ENCODE measurements around the gene MISFA. TPM values are rescaled to one million over a fixed set of nuclear protein-coding genes. Genes with fewer than 3 reads are reported as not detected.
A peak's percentile ranks its signal among the peaks of the same experiment; 100 is the strongest.
"Not testable (repeated sequence)": the region's sequence is repeated elsewhere in the genome, so short reads cannot be mapped to it uniquely, and the experiment has no call there.

The MISFA gene
- polyA plus RNA-seq, 5 donors = 9.0 to 16.7 (median 12.1) TPM

DNA sequence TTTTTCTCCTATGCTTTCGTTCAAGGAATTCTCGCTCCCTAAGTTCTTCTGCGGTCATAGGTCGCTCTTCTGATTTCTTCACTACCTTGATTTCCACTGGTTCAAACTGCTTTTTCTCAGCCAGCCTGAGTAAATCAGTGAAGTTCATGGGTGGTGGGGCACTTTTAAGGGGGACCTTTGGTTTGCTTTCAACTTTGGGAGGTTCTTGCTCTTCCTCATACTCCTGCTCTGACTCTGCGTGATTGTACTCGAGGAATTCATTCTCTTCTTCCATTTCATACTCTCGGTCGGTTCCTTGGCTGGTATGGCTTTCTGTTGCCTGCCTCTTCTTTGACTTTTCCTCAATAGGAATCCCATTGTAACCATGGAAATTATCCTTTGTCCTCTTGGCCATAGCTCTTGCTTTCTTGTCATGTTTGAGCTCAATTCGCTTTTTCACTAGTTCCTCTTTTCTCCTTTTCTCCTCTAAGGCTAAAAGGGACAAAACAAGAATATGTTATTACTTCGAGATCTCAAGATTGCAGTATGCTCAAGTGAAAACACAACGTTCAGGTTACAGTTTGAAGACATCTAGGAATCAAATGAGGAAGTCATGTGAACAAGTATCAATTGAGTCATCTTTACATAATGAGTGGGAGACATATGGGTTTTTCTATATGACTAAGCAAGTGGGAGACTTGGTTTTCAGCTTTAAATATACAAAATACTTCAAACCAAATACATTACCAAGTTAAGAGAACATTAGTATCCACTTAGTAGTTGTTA lies 16.2 kb downstream of the MISFA start:
- no peak for DNase-seq

DNA sequence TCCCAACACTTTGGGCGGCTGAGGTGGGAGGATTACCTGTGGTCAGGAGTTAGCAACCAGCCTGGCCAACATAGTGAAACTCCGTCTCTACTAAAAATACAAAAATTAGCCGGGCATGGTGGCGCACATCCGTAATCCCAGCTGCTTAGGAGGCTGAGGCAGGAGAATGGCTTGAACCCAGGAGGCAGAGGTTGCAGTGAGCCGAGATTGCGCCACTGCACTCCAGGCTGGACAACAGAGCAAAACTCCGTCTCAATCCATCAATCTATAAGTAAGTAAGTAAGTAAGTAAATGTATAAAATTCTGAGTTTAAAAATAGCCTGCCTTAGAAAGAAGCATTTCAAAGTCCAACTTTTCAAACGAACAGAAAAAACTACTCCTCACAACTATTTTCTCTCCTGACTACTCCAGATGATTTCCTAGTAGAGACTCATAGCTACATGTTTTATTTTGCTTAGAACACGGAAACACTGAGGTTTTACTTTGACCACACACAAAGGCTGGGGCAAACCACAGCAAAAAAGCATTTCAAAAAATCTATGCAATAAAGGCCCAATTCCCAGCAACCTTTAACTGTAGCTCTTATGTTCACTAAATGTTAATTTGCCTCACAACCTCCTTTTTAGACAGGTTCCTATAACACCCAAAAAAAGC lies 18.2 kb downstream of the MISFA start:
- DNase-seq = no peak

DNA sequence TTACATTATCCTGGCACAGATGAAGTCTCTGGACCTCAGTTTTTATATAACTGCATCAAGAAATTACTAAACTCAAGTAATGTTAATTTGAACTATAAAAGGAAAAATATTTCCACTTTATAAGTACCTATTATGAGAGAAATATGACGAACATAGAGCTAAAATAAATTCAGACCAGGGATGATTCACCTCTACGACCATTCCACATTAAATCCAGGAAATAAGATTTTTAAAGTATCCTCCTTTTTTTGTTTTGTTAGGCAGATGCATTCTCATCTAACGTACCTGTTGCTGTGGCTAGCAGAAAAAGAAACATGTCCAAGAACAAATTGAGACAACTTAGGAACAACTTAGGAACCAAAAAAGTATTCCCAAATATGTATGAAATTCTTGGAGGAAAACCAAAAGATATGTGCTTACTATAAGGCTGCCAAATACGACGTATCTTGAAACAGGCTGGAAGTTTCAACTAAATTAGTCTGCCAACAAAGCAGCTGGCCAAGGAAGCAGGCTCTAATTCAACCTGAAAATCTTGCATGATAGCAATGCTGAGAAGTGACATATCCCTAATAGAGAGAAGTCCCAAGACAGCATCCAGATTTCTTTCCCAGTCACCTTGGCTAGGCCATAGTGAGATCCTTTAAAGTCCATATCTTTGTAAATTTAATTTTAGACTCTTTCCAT lies 18.9 kb downstream of the MISFA start:
- DNase-seq = peak; percentile 63 to 64

DNA sequence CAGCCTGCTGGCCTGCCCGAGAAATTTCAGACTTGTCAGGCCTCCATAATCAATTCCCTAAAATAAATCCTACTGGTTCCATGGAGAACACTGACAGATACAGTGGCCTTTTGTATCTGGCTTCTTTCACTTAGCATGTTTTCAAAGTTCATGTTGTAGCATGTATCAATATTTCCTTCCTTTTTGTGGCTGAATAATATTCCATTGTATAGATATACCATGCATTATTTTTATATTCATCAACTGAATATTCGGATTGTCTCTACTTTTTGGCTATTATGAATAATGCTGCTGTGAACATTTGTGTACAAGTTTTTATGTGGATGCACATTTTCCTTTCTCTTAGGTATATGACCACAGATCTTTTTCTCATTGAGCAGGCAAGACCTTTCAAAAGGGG lies 24.1 kb downstream of the MISFA start:
- no peak for DNase-seq

DNA sequence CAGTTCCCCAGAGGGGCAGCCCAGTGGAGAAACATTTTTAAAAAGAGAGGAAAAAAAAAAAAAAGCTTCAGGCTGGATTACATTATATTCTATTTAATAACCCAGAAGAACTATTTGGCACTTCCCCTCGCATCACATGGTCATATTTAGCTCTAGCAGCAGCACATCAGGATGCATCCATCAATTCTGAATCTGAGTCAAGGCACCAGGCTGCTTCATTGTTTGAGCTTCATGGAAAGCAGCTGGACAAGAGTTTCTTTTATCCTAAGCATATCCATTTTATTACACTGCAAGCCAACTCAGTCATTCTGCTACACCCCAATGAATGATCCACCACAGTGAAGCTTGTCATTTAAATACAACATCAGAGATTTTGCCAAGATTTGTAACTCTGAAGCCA lies 24.6 kb downstream of the MISFA start:
- no peak for DNase-seq

DNA sequence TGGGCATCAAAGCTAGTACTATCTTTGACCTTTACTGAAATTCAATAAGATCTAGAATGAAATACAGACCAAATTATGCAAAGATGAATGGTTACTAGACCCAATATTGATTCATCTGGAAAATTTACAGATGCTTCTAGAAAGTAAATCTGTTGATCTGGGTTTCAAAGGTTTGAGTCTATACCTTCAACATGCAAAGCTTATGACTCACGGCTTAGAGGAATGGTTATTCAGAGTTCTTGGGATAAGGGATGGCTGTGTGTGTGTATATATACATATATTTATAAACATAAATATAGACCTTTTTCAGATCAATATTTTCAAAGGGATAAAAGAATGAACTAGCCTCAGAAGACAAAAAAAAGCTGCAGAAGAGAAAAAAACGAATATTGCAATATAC lies 33.3 kb downstream of the MISFA start:
- DNase-seq = no peak

DNA sequence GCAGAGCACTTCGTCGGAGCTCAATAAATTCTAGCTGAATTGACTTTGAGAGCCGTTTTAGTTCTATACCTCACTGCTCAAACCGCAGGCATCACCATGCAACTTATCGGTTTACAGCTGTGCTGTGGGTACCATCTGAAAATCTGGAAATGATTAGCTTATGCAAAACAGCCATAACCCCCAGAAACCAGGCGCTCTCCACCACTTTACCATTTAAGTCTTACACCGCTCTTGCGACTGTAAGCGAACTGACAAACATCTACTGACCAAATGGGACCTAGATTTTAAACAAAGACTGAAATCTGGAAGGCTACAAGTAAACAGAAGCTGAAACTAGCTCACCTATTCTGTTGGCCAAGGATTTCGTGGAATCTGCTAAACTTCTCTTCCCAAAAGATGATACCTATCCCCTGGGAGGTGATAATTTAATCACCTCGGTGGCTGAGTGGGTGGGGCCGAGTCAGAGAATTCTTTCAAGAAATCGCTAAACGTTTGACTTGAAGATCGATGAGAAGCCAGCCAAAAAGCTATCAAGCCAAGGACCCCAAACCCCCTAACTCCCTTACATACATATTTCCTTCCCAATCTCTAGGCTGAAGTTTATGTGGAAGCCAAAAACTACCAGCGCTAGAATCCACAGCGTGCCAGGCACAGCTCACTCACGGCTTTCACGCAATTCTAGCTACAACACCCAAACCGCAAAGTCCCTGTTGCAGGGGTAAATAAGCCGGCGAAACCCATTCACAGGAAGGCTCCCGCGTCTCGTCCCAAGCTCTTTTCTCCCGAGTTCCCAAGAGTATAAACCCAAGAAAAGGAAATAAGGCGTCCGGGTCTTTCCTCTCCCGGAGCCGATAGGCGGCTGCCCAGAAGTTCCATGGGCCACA lies 33.9 kb downstream of the MISFA start:
- no peak for DNase-seq

DNA sequence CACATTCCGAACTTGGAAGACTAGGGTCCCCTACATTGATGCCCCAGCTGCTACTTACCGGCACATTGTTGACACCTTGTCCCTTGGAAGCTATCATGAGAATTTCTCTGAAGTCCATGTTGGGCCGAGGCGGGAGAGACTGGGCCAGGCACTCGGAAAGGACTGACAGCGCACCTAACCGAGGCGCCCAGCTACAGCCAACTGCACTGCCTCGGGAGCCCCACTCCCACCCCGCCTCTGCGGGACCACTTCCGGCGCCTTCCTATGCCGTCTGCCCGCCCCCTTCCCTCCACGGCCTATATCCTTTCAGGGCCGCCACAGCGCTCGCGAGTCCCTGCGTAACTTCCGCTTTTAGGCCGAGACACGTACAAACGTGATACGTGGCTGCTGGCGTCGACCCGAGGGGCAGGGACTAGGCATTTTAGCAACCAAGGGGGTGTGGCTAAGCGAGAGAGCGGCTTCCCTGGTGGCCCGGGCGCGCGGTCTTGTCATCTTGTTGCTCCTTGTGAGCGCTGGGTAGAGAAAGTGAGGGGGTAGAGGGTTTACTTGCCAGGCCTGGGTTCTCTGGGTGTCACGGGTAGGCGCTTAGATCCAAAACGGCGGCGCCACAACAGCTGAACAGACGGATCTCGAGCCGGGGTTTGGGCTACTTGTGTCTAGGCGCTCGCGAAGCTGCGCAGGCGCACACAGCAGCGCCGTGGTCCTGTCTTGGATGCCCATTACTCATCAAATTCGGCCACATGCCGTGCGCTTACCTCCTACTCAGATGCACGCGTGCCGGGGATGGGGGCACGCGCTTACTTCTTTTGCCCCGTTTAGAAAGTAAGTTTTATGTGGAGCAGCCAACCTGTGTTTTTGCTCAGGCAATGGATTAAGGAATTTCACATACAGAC lies 34.8 kb downstream of the MISFA start, which contains the start of gene SPTY2D1:
Gene SPTY2D1, minus strand, starts transcription at position 203 of the 893 bp plus-strand sequence. Its CDS starts 85 bp downstream, at position 118.
- DNase-seq = peak; percentile 99 to 100

DNA sequence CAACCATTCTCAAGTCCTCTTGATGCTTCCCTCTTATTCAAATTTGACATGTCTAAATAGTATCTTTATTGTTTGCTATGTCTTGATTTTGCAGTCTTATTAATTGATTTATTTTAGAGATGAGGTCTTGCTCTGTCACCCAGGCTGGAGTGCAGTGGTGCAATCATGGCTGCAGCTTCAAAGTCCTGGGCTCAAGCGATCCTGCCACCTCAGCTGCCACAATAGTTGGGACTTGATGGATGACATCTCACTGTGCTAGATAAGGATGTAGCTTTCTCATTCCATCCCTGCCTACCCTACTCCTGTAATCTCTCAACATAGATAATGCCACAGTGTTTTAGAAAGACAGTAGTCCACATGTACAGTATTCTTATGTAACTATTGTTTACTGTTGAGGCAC lies 42.1 kb downstream of the MISFA start:
- DNase-seq = no peak

DNA sequence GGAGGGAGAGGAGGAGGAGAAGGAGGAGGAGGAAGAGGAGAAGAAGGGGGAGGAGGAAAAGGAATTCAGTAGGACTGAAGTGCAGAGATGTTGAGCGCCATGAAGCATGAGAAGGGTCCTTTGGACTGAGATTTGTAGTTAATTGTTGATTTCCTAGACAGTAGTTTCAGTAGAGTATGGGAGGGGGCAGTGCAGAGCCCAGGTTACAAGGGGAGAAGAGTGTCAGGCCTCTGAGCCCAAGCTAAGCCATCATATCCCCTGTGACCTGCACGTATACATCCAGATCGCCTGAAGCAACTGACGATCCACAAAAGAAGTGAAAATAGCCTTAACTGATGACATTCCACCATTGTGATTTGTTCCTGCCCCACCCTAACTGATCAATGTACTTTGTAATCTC lies 43.4 kb downstream of the MISFA start:
- DNase-seq = not testable (repeated sequence)

DNA sequence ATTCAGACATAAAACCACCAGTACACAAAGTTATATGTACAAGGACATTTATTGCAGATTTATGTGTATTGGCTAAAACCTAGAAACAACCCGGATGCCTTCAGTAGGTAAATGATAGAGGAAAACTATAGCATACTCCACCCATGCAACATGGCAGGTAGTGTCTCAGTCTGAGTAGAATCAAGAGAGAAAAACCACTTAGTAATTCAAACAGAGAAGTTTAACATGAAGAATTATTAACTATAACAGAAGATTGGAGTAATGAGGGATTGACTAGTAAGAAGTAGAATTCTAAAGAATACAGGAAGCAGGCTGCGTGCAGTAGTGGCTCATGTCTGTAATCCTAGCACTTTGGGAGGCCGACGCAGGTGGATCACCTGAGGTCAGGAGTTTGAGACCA lies 50.8 kb downstream of the MISFA start:
- no peak for DNase-seq

DNA sequence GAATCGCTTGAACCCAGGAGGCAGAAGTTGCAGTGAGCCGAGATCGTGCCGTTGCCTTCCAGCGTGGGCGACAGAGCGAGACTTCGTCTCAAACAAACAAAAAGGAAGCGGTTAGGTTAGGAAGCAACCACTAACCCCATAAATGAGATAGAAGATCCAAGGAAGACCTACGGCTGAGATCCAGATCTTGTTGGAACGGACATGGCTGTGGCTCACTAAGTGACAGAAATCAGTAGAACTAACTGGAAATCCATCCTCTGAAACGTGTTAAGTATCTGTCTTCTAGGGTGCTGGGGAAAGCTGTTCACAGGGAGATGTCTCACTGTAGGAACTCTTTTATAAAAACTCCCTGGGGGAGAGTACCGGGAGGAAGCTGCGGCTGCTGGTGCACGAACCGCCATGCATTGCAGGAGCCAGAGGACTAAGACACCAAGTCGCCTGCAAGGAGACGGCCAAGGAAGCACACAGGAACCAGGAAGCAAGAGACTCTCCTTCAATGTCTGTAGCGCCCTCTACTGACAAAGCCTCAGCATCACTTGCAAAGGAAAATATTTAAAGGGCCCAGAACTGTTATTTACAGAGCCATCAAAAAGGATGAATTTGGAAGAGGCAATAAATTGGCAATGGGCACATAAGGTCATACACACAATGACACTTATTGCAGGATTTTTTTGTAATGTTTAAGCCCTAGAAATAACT lies 51.4 kb downstream of the MISFA start:
- DNase-seq = no peak

Other genes with a start within 250 kb of the MISFA start
- gene LDHA, start 205.2 kb upstream of the MISFA start, polyA plus RNA-seq (ENCODE audit: insufficient read depth in 1 of 5, insufficient read length in 5 of 5, low replicate concordance in 1 of 5) = 100 to 1,000 TPM; 282 to 426 (median 384) TPM
- 1 to 10 TPM in 1 of 5 donors, under 1 TPM in 1, not detected in 3; 0.05 to 1.4 TPM for gene LDHC, start 187.5 kb upstream of the MISFA start, polyA plus RNA-seq (ENCODE audit: insufficient read depth in 1 of 5, insufficient read length in 5 of 5, low replicate concordance in 1 of 5)
- gene LDHAL6A, start 143.9 kb upstream of the MISFA start, polyA plus RNA-seq (ENCODE audit: insufficient read depth in 1 of 5, insufficient read length in 5 of 5, low replicate concordance in 1 of 5) = 1 to 10 TPM in 2 of 5 donors, under 1 TPM in 3; 0.27 to 1.2 (median 0.69) TPM
- 100 to 1,000 TPM in 3 of 5 donors, 10 to 100 TPM in 2; 83.8 to 136 (median 114) TPM for gene TSG101, start 72.8 kb upstream of the MISFA start, polyA plus RNA-seq (ENCODE audit: insufficient read depth in 1 of 5, insufficient read length in 5 of 5, low replicate concordance in 1 of 5)
- gene UEVLD, start 11.1 kb upstream of the MISFA start, polyA plus RNA-seq (ENCODE audit: insufficient read depth in 1 of 5, insufficient read length in 5 of 5, low replicate concordance in 1 of 5) = 10 to 100 TPM; 15.9 to 23.1 (median 21.3) TPM
- 10 to 100 TPM; 17.2 to 27.5 (median 23.3) TPM for gene SPTY2D1, start 34.6 kb downstream of the MISFA start, polyA plus RNA-seq (ENCODE audit: insufficient read depth in 1 of 5, insufficient read length in 5 of 5, low replicate concordance in 1 of 5)
- gene TMEM86A, start 99.0 kb downstream of the MISFA start, polyA plus RNA-seq (ENCODE audit: insufficient read depth in 1 of 5, insufficient read length in 5 of 5, low replicate concordance in 1 of 5) = 1 to 10 TPM; 3.0 to 3.6 (median 3.4) TPM
- 1 to 10 TPM in 4 of 5 donors, under 1 TPM in 1; 0.82 to 1.5 (median 1.2) TPM for gene IGSF22, start 126.4 kb downstream of the MISFA start, polyA plus RNA-seq (ENCODE audit: insufficient read depth in 1 of 5, insufficient read length in 5 of 5, low replicate concordance in 1 of 5)
- gene PTPN5, start 192.0 kb downstream of the MISFA start, polyA plus RNA-seq (ENCODE audit: insufficient read depth in 1 of 5, insufficient read length in 5 of 5, low replicate concordance in 1 of 5) = 1 to 10 TPM in 3 of 5 donors, under 1 TPM in 2; 0.79 to 1.3 (median 1.0) TPM